HFF-Myc (cell line): ENCODE results near the gene HTR6.

ENCODE experiments used
- DNase-seq: peaks from one replicate; pipeline ENCODE4 v3.0.0-alpha.2; 2011; ENCODE audit warnings: low read depth; ENCODE audit errors: extremely low read depth
- H3K4me3 ChIP-seq: replicated peaks from 2 replicates; pipeline ENCODE4 v1.5.1; 2011; ENCODE audit warnings: low read depth, mild to moderate bottlenecking, control low read depth, low read length
- CTCF ChIP-seq: IDR thresholded peaks from 2 replicates; pipeline ENCODE4 v1.5.1; 2012; ENCODE audit warnings: mild to moderate bottlenecking, low read depth, low read length, control low read depth; ENCODE audit errors: missing control alignments

Gene HTR6

GRCh38 chr1:19664453-19665185 lies at the start of gene HTR6:
HTR6 (plus strand) TSS chr1:19664875; CDS start chr1:19665754, 879 bp downstream.
- no peak for DNase-seq
- H3K4me3 ChIP-seq, result no peak within 1 kb of the TSS
- no peak for TF ChIP-seq CTCF

GRCh38 chr1:19615438-19615837 lies 49.2 kb upstream of the HTR6 start:
- TF ChIP-seq CTCF, result no peak
- no peak overlapping the region for H3K4me3 ChIP-seq
- DNase-seq, result no peak

- H3K4me3 ChIP-seq, result no peak overlapping the region
- no peak for DNase-seq
- no peak for TF ChIP-seq CTCF
These were observed 48.2 kb upstream of the HTR6 start for GRCh38 chr1:19616489-19616888.

- no peak for DNase-seq
- no peak overlapping the region for H3K4me3 ChIP-seq
- no peak for TF ChIP-seq CTCF
These were observed 47.3 kb upstream of the HTR6 start for GRCh38 chr1:19617376-19617775.

- no peak for DNase-seq
- no peak overlapping the region for H3K4me3 ChIP-seq
- TF ChIP-seq CTCF, result no peak
These were observed 46.2 kb upstream of the HTR6 start for GRCh38 chr1:19618428-19618827.

GRCh38 chr1:19619697-19620384 lies 44.8 kb upstream of the HTR6 start:
- TF ChIP-seq CTCF, result no peak
- DNase-seq, result no peak
- H3K4me3 ChIP-seq, result no peak overlapping the region
